Fibroblast of gingiva (primary cell): Measurements from ENCODE around the gene TYW5.
"Not testable (repeated sequence)": the region's sequence is repeated elsewhere in the genome, so short reads cannot be mapped to it uniquely, and the experiment has no call there.

Experiments
- DNase-seq: peaks from one replicate; pipeline ENCODE4 v3.0.0-alpha.2; 2011; ENCODE audit warnings: low read depth

Gene TYW5

DNA sequence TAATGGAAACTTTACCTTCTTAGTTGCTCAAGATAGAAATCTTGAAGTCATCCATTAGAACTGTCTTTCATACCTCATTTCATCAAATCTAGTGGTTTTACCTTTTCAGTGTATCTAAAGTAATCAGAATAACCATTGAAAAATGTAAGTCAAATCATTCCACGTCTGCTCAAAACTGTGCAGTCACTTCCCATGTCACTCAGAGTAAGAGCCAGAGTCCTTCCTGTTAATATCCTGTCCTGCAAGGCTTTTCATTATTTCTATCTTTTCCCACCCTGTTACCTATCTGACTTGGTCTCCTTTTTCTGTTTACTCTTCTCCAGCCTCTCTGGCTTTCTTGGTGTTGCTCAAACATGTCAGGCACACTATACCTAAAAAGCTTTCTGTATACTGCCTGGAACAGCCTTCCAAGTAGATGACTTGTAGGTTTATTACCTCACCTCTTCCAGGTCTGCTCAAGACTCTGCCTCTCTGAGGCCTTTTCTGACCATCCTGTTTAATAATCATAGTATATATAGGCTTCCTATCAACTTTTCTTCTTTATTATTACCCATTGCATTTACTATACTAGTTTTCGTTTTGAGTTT is 40.8 kb downstream of the TYW5 start:
- no peak for DNase-seq

- not testable (repeated sequence) for DNase-seq
Measured at GRCh38 chr2:199912553-199913114, 42.7 kb downstream of the TYW5 start.

- DNase-seq = no peak
Measured at GRCh38 chr2:199911877-199912161, 43.5 kb downstream of the TYW5 start.

GRCh38 chr2:199911052-199911876 is 44.0 kb downstream of the TYW5 start, which contains the start of gene C2orf69:
C2orf69 (plus strand) TSS chr2:199911293; CDS start chr2:199911439, 146 bp downstream.
- DNase-seq = peak; percentile 95

DNA sequence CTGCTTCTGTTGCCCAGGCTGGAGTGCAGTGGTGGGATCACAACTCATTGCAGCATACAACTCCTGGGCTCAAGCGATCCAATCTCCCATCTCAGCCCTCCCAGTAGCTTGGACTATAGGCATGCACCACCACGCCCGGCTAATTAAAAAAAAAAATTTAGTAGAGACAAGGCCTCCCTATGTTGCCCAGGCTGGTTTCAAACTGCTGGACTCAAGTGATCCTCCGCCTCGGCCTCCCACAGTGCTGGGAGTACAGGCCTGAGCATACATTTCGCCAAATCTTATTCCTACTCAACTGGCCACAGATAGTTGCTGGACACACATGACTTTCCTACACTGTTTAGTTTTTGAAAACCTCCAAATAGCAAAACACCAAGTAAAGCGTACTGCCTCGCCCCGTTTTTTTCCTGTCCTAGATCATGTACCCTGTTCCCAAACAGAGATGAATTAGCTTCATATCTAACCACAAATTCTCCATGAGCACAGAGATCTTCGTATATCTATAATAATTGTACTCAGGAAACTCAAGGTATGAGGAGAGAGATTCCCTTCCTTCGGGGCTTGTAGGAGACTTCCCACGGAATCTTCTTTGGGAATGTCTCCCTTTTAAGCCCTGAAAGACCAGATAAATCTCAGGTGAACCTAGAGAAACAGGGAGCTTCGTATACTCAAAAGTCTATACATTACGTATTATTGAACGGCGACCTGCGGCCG is 44.8 kb downstream of the TYW5 start:
- DNase-seq = no peak

DNA sequence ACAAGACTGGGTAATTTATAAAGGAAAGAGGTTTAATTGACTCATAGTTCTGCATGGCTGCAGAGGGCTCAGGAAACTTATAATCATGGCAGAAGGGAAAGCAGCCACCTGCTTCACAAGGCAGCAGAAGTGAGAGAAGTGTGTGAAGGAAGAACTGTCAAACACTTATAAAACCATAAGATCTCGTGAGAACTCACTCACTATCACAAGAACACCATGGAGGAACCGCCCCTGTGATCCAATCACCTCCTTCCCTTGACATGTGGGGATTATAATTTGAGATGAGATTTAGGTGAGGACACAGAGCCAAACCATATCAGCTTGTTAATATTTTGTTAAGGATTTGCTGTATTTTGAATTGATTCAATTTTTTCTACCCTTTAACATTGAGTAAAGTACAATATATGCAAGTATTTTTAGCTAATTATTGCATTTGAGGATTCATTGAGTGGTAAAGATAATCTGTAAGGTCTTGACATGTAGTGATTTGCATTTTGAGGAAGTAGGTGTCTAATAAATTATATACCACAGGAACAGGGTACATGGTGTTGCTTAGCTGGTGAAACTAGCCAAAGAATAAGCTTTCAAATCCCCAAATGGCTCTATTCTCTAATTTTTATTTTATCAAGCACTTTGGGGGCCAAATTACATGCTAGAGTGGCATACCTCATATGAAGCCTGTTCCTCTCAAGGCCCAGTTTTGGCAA is 48.1 kb downstream of the TYW5 start:
- no peak for DNase-seq

GRCh38 chr2:199903111-199903510 is 52.2 kb downstream of the TYW5 start:
- no peak for DNase-seq

DNA sequence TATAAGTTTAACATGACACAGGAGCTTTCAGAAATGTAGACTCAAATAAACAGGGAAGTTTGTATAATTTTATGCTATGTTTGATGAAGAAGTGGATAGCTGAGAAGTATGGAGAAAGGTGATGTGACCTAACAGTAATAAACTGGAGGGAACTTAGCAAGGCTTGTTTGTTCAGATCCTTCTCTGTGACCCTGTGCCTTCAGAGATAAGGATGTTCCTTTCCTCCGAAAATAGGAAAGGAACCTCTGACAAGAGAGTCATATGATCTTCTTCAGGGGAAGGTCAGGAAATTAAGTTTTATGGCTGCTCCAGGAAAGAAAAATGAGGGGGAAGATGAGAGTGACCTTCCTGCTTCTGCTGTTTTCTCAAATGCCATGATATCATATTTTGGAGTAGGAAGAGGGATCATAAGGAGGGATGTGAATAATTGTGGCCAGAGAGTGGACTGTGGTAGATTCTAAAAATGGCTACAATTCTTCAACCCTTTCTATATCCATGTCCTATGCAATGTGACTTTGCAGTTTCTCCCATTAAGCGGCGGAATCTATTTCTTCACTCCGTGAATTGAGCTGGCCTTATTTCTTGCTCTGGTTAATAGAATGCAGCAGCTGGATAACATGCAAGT is 52.7 kb downstream of the TYW5 start:
- no peak for DNase-seq

DNA sequence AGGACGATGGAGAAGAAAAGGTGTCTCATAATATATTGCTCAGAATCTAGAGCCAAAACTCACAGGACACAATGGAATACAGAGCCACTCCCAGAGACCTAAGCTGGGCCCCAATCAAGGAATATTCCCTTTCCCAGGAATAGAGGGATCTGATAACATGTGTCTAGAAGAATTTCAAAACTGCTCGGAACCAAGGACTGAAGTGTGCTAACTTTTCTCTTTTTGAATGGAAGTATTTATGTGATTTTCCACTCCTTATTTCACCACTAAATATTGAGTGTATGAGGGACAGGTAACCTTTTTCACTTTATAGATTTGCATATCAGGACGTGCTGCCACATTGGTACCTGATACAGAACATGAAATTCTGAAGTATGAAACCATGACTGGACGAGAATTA is 53.3 kb downstream of the TYW5 start:
- DNase-seq = no peak

DNA sequence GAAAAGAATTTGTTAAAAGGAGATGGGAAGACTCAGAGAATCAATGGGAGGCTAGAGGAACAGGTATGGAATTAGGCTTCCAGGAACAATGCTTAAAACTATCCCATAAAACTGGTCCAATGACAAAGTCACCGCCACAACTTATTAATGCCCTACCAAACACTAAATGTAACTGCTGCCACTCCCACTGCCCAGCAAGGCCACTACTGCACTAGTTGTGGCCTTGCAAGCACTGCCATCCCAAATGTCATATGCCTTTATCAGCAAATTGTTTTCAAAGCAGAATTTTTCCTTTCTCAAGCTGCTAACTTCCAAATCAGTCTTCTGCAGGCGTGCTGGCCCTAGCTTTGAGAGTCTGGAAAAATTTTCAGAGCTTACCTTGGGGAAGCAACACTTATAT is 58.7 kb downstream of the TYW5 start:
- DNase-seq = no peak

- peak; percentile 52 for DNase-seq
Measured at GRCh38 chr2:199895406-199895805, 59.9 kb downstream of the TYW5 start.

DNA sequence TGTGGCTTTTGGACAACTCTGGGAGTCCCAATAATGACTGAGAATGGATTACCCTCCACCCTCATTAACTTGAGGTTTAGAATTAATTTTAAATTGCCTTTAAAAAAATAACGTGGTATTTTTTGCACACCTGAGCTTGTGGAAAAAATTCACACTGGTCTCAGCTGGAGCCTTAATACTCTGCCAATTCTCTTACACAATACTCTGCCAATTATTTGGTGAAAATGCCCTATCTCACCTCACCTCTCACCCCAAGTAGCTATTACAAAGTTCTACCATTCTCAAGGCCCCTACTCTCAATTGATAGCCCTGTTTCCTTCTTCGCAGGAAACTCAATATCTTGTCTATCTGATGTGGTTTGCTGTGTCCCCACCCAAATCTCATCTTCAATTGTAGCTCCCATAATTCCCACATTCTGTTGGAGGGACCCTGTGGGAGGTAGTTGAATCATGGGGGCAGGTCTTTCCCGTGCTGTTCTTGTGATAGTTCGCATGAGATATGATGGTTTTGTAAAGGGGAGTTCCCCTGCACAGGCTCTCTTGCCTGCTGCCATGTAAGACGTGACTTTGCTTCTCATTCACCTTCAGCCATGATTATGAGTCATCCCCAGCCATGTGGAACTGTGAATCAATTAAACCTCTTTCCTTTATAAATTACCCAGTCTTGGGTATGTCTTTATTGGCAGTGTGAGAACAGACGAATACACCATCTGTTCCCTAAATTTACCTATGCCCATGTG is 71.6 kb downstream of the TYW5 start:
- DNase-seq = no peak

DNA sequence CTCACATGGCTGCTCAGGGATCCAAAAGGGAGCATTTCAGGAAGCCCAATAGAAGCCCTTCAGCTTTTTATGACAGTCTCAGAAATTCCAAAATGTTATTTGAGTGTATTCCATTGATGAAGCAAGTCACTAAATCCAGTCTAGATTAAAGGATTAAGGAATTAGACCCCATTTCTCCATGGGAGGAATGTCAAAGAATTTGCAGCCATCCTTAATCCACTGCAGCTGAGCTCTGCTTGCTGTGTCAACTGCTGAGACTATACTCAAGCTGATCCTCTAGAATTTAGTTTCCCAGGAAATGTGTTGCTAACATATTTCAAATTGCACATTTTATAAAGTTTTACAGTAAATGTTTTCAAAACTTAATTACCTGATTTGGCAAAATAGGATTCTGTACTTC is 72.6 kb downstream of the TYW5 start:
- no peak for DNase-seq
